Activated effector memory CD4-positive, alpha-beta T cell treated with Interleukin-2 at 50 U/mL for 16 hours (primary cell): ENCODE data around the gene AFAP1L2.

Experiments
- DNase-seq: peaks from one replicate; pipeline ENCODE4 v3.0.0-alpha.2; 2020

Gene AFAP1L2

DNA sequence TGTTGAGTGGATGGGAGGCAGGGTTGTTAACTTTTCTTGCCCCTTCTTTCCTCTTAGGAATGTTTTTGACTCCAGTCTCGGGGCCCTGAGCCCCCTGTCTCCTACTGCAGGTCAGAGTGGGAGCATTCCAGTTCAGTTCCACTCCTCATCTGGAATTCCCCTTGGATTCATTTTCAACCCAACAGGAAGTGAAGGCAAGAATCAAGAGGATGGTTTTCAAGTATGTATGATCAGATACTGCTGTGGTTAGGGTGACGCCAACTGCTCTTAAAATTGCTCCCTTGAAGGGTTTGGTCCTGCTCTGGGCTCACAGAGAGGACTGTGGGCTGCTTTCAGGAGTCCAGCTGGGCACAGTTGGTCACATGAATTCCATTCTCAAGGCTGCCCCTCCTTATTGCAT is 143.2 kb downstream of the AFAP1L2 start:
- DNase-seq = no peak

- DNase-seq = no peak
Measured at GRCh38 chr10:114260366-114260765, 143.9 kb downstream of the AFAP1L2 start.

DNA sequence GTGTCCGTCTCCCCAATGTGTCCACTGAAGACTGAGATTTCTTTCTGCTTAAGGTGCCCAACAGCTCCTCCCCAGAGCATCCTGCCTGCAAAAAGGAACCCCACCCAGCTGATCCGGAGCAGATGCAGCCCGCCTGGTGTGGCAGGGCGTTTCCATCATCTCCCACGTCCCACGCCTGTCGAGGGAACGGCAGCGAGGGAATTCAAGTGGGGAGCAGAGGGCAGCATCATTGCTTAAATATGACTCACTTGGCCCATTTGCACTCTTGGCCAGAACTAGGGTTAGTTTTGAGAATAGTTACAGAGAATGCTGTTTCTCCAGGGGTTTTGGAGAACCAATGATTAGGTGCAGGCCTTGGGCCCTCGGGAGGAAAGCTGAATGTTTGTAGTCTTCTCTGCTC is 144.5 kb downstream of the AFAP1L2 start:
- DNase-seq = no peak

DNA sequence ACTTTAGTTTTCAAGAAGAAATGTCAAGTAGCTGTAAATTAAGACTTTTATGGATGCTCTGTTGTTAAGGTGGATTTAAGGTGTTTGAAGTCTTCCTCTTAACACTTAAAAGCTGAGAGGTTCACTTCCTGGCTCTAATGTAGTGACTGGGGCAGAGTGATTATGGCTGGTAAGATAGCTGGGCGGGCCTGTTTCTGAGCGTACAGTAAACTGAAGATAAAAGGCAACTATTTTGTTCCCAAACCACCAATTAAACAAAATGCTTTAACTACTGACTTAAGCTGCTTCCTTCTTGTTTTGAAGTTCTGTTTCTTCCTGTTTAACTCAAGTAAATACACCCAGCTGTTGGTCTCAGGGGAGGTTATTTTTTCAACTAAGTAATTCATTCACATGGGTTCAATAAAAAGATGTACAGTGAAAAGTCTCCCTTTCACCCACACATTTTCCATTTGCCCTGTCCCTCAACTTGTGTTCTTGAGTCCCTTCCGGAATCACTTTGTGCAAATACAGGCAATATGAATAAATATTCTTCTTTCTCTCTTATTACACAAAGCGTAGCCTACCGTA is 145.9 kb downstream of the AFAP1L2 start:
- no peak for DNase-seq

DNA sequence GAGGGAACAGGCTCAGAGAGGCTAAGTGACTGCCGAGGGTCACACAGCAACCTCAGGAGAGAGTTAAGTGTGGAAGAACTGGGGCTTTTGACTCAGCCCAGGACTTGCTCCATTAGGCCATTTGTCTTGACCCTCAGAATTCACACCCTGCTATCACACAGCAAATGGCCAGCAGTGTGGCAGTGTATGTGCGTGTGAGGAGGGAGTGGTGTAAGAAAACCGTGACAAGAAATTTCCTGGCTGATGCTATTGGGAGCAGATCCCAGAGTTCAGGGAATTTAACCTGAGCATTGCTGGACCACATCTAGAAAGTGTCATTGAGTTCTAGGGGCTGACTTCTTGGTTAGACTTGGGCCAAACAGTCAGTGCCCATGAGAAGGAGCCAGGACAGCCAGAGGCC is 146.8 kb downstream of the AFAP1L2 start:
- no peak for DNase-seq

- no peak for DNase-seq
Measured at GRCh38 chr10:114256822-114257221, 147.5 kb downstream of the AFAP1L2 start.

- no peak for DNase-seq
Measured at GRCh38 chr10:114256008-114256765, 148.1 kb downstream of the AFAP1L2 start.

GRCh38 chr10:114255227-114255626 is 149.1 kb downstream of the AFAP1L2 start:
- DNase-seq = no peak

DNA sequence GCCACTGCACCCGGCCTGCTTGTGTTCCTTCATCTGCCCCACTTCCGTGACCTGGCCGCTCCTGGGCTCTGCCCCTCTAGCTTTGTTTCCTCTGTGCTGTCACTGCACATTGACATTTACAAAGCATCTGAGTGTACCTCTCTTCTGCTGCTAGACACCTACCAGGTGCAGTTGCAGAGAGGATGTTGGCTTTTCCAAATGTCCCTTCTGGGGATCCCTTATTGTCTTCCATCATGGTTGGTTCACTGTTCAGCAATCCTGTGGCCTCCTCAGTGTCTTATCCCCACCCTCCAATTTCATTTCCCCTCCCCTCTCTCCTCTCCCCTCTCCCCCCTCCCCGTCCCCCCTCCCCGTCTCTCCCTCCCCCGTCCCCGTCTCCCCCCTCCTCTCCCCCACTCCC is 151.4 kb downstream of the AFAP1L2 start:
- no peak for DNase-seq

DNA sequence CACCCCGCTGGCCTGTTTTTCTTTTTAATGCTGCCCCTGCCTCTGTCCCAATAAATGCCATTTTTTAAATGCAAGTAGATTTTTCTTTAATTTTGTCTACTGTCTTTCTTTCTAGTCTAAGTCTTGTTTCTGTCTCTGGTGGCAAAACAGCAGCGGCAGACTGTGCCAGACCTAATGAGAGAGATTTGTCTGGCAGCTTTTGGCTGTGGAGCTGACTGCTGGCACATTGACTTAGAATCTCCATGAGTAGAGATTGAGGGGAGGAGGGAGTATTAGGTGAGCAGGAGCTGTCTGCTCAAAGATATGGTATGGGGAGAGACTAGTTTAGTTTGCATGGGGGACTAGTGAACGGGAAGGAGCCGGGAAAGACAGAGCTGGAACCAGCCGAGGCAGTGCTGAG is 152.2 kb downstream of the AFAP1L2 start:
- no peak for DNase-seq

GRCh38 chr10:114250716-114251115 is 153.6 kb downstream of the AFAP1L2 start:
- no peak for DNase-seq

GRCh38 chr10:114250236-114250635 is 154.1 kb downstream of the AFAP1L2 start:
- DNase-seq = no peak

- no peak for DNase-seq
Measured at GRCh38 chr10:114246679-114247305, 157.5 kb downstream of the AFAP1L2 start.

- DNase-seq = no peak
Measured at GRCh38 chr10:114245121-114245791, 159.0 kb downstream of the AFAP1L2 start.
